HepG2 (cell line): ENCODE results near the gene B3GALT5. TPM values are rescaled to one million over a fixed set of nuclear protein-coding genes. Genes with fewer than 3 reads are reported as not detected.

Source experiments
- ATAC-seq: fragments of 200-7000 bp; cut with Tn5 transposase; 3 replicates; pipeline ENCODE4 v1.9.1; 2020; ENCODE audit warnings: mild to moderate bottlenecking, moderate library complexity
- BruUV-seq: library from RNA; stranded (reverse); fragments of 400-500 nt; replicated peaks from 2 replicates; lab custom pipeline; 2021; lab: Mats Ljungman, UMichigan
- CTCF ChIA-PET: fragments of 300-600 bp; formaldehyde crosslinking; extraction: SDS; loops from one replicate; lab custom pipeline; 2021; ENCODE audit warnings: low total read pairs, inconsistent platforms, low intra/inter-chr PET ratio; lab: Yijun Ruan, JAX
- POLR2A ChIA-PET: fragments of 350-600 bp; sonication (Branson Sonifier 250); formaldehyde crosslinking; loops from one replicate; lab custom pipeline; 2020; ENCODE audit warnings: antibody characterized with exemption, inconsistent platforms; lab: Yijun Ruan, JAX
- DNase-seq: peaks from one replicate; pipeline ENCODE4 v3.0.0-alpha.2; 2015; ENCODE audit warnings: low spot score
- FAIRE-seq: peaks from 3 replicates; lab custom pipeline; 2011; peaks lifted over from hg19 to GRCh38; lab: Jason Lieb, UNC
- H2AFZ ChIP-seq: one replicate; pipeline ENCODE4 v1.6.1; 2011; ENCODE audit warnings: low read length, inconsistent platforms
- H3K27ac ChIP-seq: fragments of 300-600 bp; 3 replicates; pipeline ENCODE4 v1.8.0; 2011; ENCODE audit warnings: mixed run types, mild to moderate bottlenecking, mixed read lengths, low read length, inconsistent platforms; ENCODE audit not compliant: insufficient read depth; ENCODE audit errors: extremely low read length
- H3K27me3 ChIP-seq, 2 experiments: fragments of 200-600 bp in 1 of 2; 2 replicates in 1 of 2; 3 replicates in 1 of 2; pipeline versions ENCODE4 v1.6.0 to v1.8.0; 2011; ENCODE audit warnings: low read length in 2 of 2, mild to moderate bottlenecking in 2 of 2, moderate library complexity in 2 of 2, inconsistent platforms in 1 of 2; ENCODE audit not compliant: insufficient read depth in 2 of 2, control insufficient read depth in 1 of 2
- H3K36me3 ChIP-seq, 2 experiments: fragments of 200-600 bp in 1 of 2; replicated peaks in 1 of 2; 2 replicates in 1 of 2; 3 replicates in 1 of 2; pipeline versions ENCODE4 v1.5.1 to v1.8.0; 2011; ENCODE audit warnings: low read length in 2 of 2, inconsistent platforms in 1 of 2; ENCODE audit not compliant: insufficient read depth in 2 of 2, control insufficient read depth in 1 of 2
- H3K4me1 ChIP-seq: 2 replicates; pipeline ENCODE4 v1.5.1; 2012; ENCODE audit warnings: low read length, inconsistent platforms; ENCODE audit not compliant: insufficient read depth
- H3K4me2 ChIP-seq: 2 replicates; pipeline ENCODE4 v1.6.0; 2011; ENCODE audit warnings: low read depth, low read length, inconsistent platforms
- H3K4me3 ChIP-seq, 3 experiments: fragments of 200-600 bp in 1 of 3; sonication (generic), shearing (Covaris generic) in 1 of 3; replicated peaks in 1 of 3; 2 replicates each; pipeline ENCODE4 v1.5.1; 2011 to 2016; ENCODE audit warnings: low read length in 3 of 3, inconsistent platforms in 2 of 3, low read depth in 2 of 3, mild to moderate bottlenecking in 2 of 3, control low read depth in 1 of 3, mixed read lengths in 1 of 3; ENCODE audit not compliant: insufficient read depth in 1 of 3
- H3K79me2 ChIP-seq: one replicate; pipeline ENCODE4 v1.6.1; 2011; ENCODE audit warnings: low read length, inconsistent platforms; ENCODE audit not compliant: insufficient read depth
- H3K9ac ChIP-seq: 2 replicates; pipeline ENCODE4 v1.6.0; 2011; ENCODE audit warnings: mild to moderate bottlenecking, low read depth, low read length, inconsistent platforms; ENCODE audit not compliant: insufficient read depth
- H3K9me3 ChIP-seq: 2 replicates; pipeline ENCODE4 v1.5.1; 2012; ENCODE audit warnings: mild to moderate bottlenecking, low read length
- H4K20me1 ChIP-seq: 2 replicates; pipeline ENCODE4 v1.6.0; 2011; ENCODE audit warnings: inconsistent platforms, mild to moderate bottlenecking, low read length, moderate library complexity; ENCODE audit not compliant: insufficient read depth
- ATF1 ChIP-seq: IDR thresholded peaks from 2 replicates; pipeline ENCODE4 v1.6.1; 2016; ENCODE audit warnings: mild to moderate bottlenecking, control low read depth
- ESRRA ChIP-seq: sonication (generic); formaldehyde crosslinking; IDR thresholded peaks from 2 replicates; pipeline ENCODE4 v1.5.1; 2020; ENCODE audit warnings: mild to moderate bottlenecking, low read depth, missing genetic modification reagents
- HOXA3 ChIP-seq: sonication (generic); formaldehyde crosslinking; IDR thresholded peaks from 2 replicates; pipeline ENCODE4 v1.5.0; 2020; ENCODE audit warnings: missing genetic modification reagents
- MAFF ChIP-seq: IDR thresholded peaks from 2 replicates; pipeline ENCODE4 v1.6.1; 2011; ENCODE audit warnings: low read depth, low read length, improper control_type of control experiment
- MEIS1 ChIP-seq: sonication (generic); formaldehyde crosslinking; IDR thresholded peaks from 2 replicates; pipeline ENCODE4 v1.9.0; 2021; ENCODE audit warnings: mild to moderate bottlenecking, missing genetic modification reagents, moderate library complexity, borderline replicate concordance
- RERE ChIP-seq: IDR thresholded peaks from 2 replicates; pipeline ENCODE4 v1.6.1; 2016; ENCODE audit warnings: low read depth, missing genetic modification reagents, missing compliant biosample characterization
- TRAFD1 ChIP-seq: sonication (generic); formaldehyde crosslinking; IDR thresholded peaks from 2 replicates; pipeline ENCODE4 v1.5.1; 2020; ENCODE audit warnings: missing genetic modification reagents, mild to moderate bottlenecking, borderline replicate concordance
- TRIM22 ChIP-seq: fragments of 450-650 bp; IDR thresholded peaks from 2 replicates; pipeline ENCODE4 v1.6.1; 2017
- ZBTB42 ChIP-seq: sonication (generic); formaldehyde crosslinking; IDR thresholded peaks from 2 replicates; pipeline ENCODE4 v1.5.0; 2020; ENCODE audit warnings: mild to moderate bottlenecking, missing genetic modification reagents
- ZFAT ChIP-seq: sonication (generic); formaldehyde crosslinking; conservative IDR thresholded peaks from 2 replicates; pipeline ENCODE4 v1.8.1; 2023; ENCODE audit warnings: missing genetic modification reagents, inconsistent platforms
- ZNF180 ChIP-seq: sonication (generic); formaldehyde crosslinking; IDR thresholded peaks from 2 replicates; pipeline ENCODE4 v1.4.0; 2020; ENCODE audit warnings: low read depth, missing genetic modification reagents, borderline replicate concordance
- ZNF24 ChIP-seq: fragments of 450-650 bp; IDR thresholded peaks from 2 replicates; pipeline ENCODE4 v1.6.1; 2017; ENCODE audit warnings: antibody characterized with exemption, mild to moderate bottlenecking
- WGBS: methylation state at CpG from one replicate; pipeline ENCODE4 v1.1.6; 2017; ENCODE audit warnings: low lambda C conversion rate; 5-methylcytosine and 5-hydroxymethylcytosine counted together
- in situ Hi-C: cut with HindIII; loops from 2 replicates; pipeline ENCODE4 v1.10.0; 2017; ENCODE audit warnings: low pct_unique_long_range_greater_than_20kb; ENCODE audit not compliant: extremely low pct_ligation_motif_present
- intact Hi-C: fragments of 100-400 bp; cut with micrococcal nuclease; formaldehyde crosslinking; loops from one replicate; pipeline ENCODE4 v1.10.0; 2022; ENCODE audit not compliant: unreplicated experiment
- polyA plus RNA-seq, 8 experiments: library from polyadenylated mRNA; depleted of rRNA in 3 of 8; stranded (reverse) in 7 of 8; unstranded in 1 of 8; fragments of >200 nt; fragmentation: Illumina TruSeq in 4 of 8; extraction: Trizol in 4 of 8; gene quantifications; 2 replicates each; pipeline versions ENCODE4 v1.2.1 to v1.2.3, GENCODE V29; 2011 to 2016; ENCODE audit warnings: low read depth in 4 of 8, missing spikeins in 1 of 8, mixed read lengths in 1 of 8; ENCODE audit not compliant: insufficient read depth in 1 of 8
- total RNA-seq, 5 experiments: library from RNA; depleted of rRNA; stranded (reverse); fragments of >200 nt; fragmentation: Illumina TruSeq; extraction: Trizol; gene quantifications; 2 replicates each; pipeline ENCODE4 v1.2.3, GENCODE V29; 2016; ENCODE audit warnings: low read depth in 1 of 5
- TF ChIP-seq, protein P1 (sequence below): sonication (generic); formaldehyde crosslinking; IDR thresholded peaks from 2 replicates; pipeline ENCODE4 v1.4.0; 2020; ENCODE audit warnings: missing genetic modification reagents

Gene B3GALT5
- total and polyA plus RNA-seq, 2 of the 13 experiments (the other 11 are each of a cell fraction or from before 2014, with no cell fraction given), result 0.02 to 0.03 TPM

DNA sequence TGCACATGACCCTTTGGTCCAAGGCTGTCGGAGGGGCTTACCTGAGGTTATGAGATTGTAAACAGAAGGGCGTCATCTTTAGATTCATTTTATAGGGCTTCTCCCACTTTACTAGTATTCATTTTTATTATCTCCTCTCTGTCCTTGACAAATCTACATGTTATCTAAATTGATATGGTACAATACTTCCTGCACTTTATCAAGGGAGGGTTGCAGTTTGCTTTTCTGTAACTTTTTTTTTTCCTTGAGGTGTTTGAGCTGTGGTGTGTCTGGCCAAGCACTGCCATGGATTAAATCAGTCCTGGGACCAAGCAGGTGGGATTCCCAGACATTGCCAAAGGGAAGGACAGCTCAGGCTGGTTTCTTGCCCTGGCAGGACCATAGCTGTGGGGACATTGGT, 32.0 kb upstream of the B3GALT5 start (continued):
- TF ChIP-seq RERE (CRISPR knock-in tag) (no peak), ZNF24 (no peak), HOXA3 (CRISPR knock-in tag) (no peak), ZNF180 (CRISPR knock-in tag) (no peak), ESRRA (CRISPR knock-in tag) (no peak), MAFF (no peak)

DNA sequence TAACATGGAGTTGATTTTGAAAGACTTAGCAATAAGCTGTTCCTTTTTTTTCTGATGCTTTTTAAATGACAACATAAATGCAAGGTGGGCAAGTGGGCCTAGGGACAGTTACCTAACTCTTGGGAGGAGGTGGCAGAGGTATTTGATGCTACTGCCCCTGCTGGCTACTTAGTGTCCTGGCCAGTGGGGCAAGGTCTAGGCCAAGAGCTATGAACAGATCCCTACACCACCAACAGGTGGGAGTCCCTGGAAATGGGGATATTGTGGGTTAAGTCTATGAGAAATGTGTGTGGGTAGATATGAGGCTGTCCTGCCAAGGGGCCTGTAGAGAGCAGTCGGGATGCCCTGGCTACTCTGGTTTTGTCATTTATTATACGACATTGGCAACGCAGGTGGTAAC, 31.3 kb upstream of the B3GALT5 start:
- no peak for FAIRE-seq
- no peaks in the 10 kb centered on the region for H4K20me1 ChIP-seq
- peak; percentile 46; the same call in 2 of the 3 replicates for ATAC-seq
- ChIA-PET POLR2A (no interaction called here), CTCF (no interaction called here)
- 87% methylated on average over 3 of the region's 3 CpGs for WGBS
- H3K9ac ChIP-seq, result no peak overlapping the region
- H3K4me2 ChIP-seq, result no peak overlapping the region
- no peaks in the 10 kb centered on the region for H3K27me3 ChIP-seq
- H3K4me3 ChIP-seq, result no peak overlapping the region
- no peaks in the 10 kb centered on the region for H3K36me3 ChIP-seq
- no peaks in the 10 kb centered on the region for H3K9me3 ChIP-seq
- no peak for DNase-seq
- intact Hi-C loops, result no loop called here
- H3K79me2 ChIP-seq, result no peaks in the 10 kb centered on the region
- H3K4me1 ChIP-seq, result no peaks in the 10 kb centered on the region
- no peak overlapping the region for H3K27ac ChIP-seq
- H2AFZ ChIP-seq, result no peak overlapping the region
- in situ Hi-C loops, result no loop called here
- BruUV-seq, result no TSS peak
- TF ChIP-seq, protein P1, sequence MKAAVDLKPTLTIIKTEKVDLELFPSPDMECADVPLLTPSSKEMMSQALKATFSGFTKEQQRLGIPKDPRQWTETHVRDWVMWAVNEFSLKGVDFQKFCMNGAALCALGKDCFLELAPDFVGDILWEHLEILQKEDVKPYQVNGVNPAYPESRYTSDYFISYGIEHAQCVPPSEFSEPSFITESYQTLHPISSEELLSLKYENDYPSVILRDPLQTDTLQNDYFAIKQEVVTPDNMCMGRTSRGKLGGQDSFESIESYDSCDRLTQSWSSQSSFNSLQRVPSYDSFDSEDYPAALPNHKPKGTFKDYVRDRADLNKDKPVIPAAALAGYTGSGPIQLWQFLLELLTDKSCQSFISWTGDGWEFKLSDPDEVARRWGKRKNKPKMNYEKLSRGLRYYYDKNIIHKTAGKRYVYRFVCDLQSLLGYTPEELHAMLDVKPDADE (CRISPR knock-in tag), result no peak
- no peak for TF ChIP-seq ZBTB42 (CRISPR knock-in tag)
- TF ChIP-seq TRAFD1 (CRISPR knock-in tag), result no peak
- no peak for TF ChIP-seq MEIS1
- no peak for TF ChIP-seq TRIM22
- no peak for TF ChIP-seq ATF1
- no peak for TF ChIP-seq ZFAT (CRISPR knock-in tag)
